ENCODE measurements around the gene NRP1.

GRCh38 chr10:33229252-33229948 lies 105.1 kb downstream of the NRP1 start:
- TF ChIP-seq CTCF (IDR thresholded peaks at IDR 0.05): no peak
- no peak for TF ChIP-seq POLR2A (IDR thresholded peaks at IDR 0.05)
